ENCODE results near the gene MED17. TPM values are rescaled to one million over a fixed set of nuclear protein-coding genes. Genes with fewer than 3 reads are reported as not detected.
"Not testable (repeated sequence)": the region's sequence is repeated elsewhere in the genome, so short reads cannot be mapped to it uniquely, and the experiment has no call there.

MED17 gene
- total and polyA plus RNA-seq, 2 donors, result 26.8 to 27.6 TPM

DNA sequence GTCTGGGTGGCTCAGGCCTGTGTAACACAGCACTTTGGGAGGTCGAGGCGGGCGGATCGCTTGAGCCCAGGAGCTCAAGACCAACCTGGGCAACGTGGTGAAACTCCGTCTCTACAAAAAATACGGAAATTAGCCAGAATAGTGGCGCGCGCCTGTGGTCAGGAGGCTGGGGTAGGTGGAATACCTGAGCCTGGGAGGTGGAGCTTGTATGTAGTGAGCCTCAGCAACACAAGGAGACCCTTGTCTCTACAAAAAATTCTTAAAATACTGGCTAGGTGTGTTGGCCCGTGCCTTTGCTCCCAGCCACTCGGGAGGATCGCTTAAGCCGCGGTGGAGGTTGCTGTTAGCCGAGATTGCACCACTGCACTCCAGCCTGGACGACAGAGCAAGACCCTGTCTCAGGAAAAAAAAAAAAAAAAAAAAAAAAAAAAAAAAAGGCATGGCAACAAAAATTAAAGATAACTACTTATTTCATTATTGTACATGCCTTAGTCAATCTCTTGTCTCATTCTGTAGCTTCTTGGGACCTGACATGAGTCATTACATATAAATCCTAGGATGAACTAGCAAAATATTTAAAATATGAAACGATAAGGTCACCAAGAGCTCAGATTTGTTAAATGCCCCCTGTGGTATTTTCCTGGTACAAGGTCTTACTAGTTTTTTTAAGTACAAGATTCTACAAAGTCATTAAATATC, 43.9 kb upstream of the MED17 start:
- Histone ChIP-seq H3K27me3 (ENCODE audit: control insufficient read depth in 2 of 2, insufficient read depth in 1 of 2, low read length in 1 of 2) (no peaks in the 10 kb centered on the region), H3K36me3 (ENCODE audit: control insufficient read depth in 2 of 2, insufficient read depth in 2 of 2, low read length in 1 of 2) (peaks cover 3 to 45% of the 10 kb centered on the region in 2 donors), H3K27ac (ENCODE audit: low read depth in 1 of 2, low read length in 1 of 2) (peak overlapping the region in 1 of 2 donors; percentile 93), H3K4me3 (ENCODE audit: low read length in 2 of 2) (peak overlapping the region; percentile 83 to 100), H3K4me1 (ENCODE audit: control insufficient read depth in 2 of 2, insufficient read depth in 2 of 2, low read length in 2 of 2) (peaks cover 9 to 21% of the 10 kb centered on the region in 2 donors), H3K9me3 (ENCODE audit: control insufficient read depth in 2 of 2, insufficient read depth in 1 of 2, low read length in 1 of 2) (peaks cover 0 to 10% of the 10 kb centered on the region in 2 donors)
- 2% methylated on average over 18 of the region's 18 CpGs for WGBS
- DNase-seq (ENCODE audit: low read depth in 6 of 9, low spot score in 9 of 9), result peak in 3 of 9 donors; percentile 6 to 28 (median 13)

DNA sequence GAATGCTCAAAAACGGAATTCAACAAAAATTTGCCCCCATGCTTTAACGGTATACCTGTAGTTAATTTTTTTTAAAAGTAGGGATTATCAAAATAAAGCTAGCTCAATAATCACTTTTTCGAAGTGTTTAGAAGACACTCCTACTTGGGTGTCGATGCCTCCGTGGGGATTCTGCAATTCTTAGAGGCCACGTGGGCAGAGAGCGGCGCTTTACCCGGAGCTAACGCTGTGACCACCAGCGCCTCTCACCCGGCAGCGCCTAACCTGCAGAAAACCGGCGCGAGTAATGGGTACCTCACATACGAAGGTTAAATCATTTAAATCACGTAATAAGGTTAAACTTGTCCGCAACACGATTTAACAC, 43.4 kb upstream of the MED17 start:
- Histone ChIP-seq H3K9me3 (ENCODE audit: control insufficient read depth in 2 of 2, insufficient read depth in 1 of 2, low read length in 1 of 2) (peaks cover 0 to 10% of the 10 kb centered on the region in 2 donors), H3K4me3 (ENCODE audit: low read length in 2 of 2) (peak overlapping the region; percentile 83 to 100), H3K27ac (ENCODE audit: low read depth in 1 of 2, low read length in 1 of 2) (peak overlapping the region; percentile 93 to 98), H3K4me1 (ENCODE audit: control insufficient read depth in 2 of 2, insufficient read depth in 2 of 2, low read length in 2 of 2) (peaks cover 9 to 21% of the 10 kb centered on the region in 2 donors), H3K27me3 (ENCODE audit: control insufficient read depth in 2 of 2, insufficient read depth in 1 of 2, low read length in 1 of 2) (no peaks in the 10 kb centered on the region), H3K36me3 (ENCODE audit: control insufficient read depth in 2 of 2, insufficient read depth in 2 of 2, low read length in 1 of 2) (peaks cover 0 to 40% of the 10 kb centered on the region in 2 donors)
- WGBS, result under 1% methylated on average over 20 of the region's 20 CpGs
- DNase-seq (ENCODE audit: low read depth in 6 of 9, low spot score in 9 of 9), result peak in 7 of 9 donors; percentile 22 to 66 (median 37)

DNA sequence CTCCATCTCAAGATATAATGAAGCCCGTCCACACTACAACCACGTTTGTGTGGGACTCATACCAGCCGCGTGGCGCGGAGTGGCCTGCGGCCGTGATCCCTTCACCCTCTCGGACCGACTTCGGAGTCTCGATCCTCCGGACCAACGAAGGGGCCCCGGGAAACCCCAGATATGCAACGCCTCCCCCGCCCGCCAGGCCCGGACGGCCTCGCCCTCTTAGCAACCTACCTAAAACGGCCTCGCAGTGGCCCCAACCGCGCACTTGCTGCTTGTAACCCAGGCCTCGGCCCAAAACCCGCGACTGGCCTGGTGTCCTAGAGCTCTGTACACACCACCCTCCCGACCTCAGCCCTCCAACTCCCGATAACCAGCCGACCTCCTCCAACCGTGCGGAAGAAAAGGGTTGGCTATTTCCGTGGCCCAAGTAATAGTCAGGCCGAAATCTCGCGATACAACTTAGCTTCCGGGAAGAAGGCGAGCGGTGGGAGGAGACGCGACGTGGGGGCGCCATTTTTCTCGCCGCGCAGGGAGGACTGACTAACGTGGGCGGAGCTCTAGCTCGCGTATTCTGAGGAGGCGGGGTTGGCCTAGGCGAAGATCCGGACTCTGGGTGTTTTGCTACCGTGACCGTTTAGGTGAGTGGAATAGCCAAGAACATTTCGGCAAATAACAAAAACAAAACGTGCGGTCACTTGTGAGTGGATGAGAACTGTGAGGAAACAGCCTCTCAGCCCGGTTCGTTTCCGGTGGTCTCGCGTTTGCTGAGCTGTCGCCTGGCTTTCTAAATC, 42.8 kb upstream of the MED17 start, which contains the start of the genes C11orf54 and TAF1D:
TSS of gene C11orf54 (plus strand) at position 579 of the 788 bp plus-strand sequence. CDS start 5,722 bp downstream, outside the sequence.
TSS of gene TAF1D (minus strand) at position 402 of the 788 bp plus-strand sequence. CDS start 2,191 bp downstream, outside the sequence.
- peaks cover 9 to 21% of the 10 kb centered on the region in 2 donors for H3K4me1 ChIP-seq (ENCODE audit: control insufficient read depth in 2 of 2, insufficient read depth in 2 of 2, low read length in 2 of 2)
- H3K27me3 ChIP-seq (ENCODE audit: control insufficient read depth in 2 of 2, insufficient read depth in 1 of 2, low read length in 1 of 2), result no peaks in the 10 kb centered on the region
- WGBS, result under 1% methylated on average over 65 of the region's 65 CpGs
- H3K9me3 ChIP-seq (ENCODE audit: control insufficient read depth in 2 of 2, insufficient read depth in 1 of 2, low read length in 1 of 2), result peaks cover 0 to 10% of the 10 kb centered on the region in 2 donors
- peak within 1 kb of the TSS; percentile 93 to 98 for H3K27ac ChIP-seq (ENCODE audit: low read depth in 1 of 2, low read length in 1 of 2)
- peaks cover 0 to 34% of the 10 kb centered on the region in 2 donors for H3K36me3 ChIP-seq (ENCODE audit: control insufficient read depth in 2 of 2, insufficient read depth in 2 of 2, low read length in 1 of 2)
- peak; percentile 95 to 99 (median 98) for DNase-seq (ENCODE audit: low read depth in 6 of 9, low spot score in 9 of 9)
- peak within 1 kb of the TSS; percentile 83 to 100 for H3K4me3 ChIP-seq (ENCODE audit: low read length in 2 of 2)

DNA sequence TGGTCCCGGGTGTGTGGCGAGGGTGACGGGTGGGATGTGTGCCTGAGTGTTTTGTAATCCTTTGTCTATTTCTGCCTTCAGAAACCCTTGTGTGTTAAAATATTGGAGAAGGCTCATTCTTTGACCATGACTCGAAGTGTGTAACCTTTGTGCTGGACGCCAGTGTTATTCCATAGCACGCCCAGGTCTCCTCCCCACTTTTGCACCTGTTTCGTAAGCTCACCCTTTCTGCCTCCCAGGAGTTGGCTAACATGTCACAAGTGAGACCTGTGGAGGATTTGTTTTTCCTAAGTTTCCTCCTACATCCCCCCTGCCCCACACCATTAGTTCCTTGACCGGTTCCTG, 42.2 kb upstream of the MED17 start:
- WGBS, result under 1% methylated on average over 8 of the region's 8 CpGs
- Histone ChIP-seq H3K36me3 (ENCODE audit: control insufficient read depth in 2 of 2, insufficient read depth in 2 of 2, low read length in 1 of 2) (peaks cover 0 to 28% of the 10 kb centered on the region in 2 donors), H3K4me3 (ENCODE audit: low read length in 2 of 2) (peak overlapping the region; percentile 83 to 100), H3K4me1 (ENCODE audit: control insufficient read depth in 2 of 2, insufficient read depth in 2 of 2, low read length in 2 of 2) (peaks cover 9 to 21% of the 10 kb centered on the region in 2 donors), H3K27ac (ENCODE audit: low read depth in 1 of 2, low read length in 1 of 2) (peak overlapping the region; percentile 93 to 98), H3K9me3 (ENCODE audit: control insufficient read depth in 2 of 2, insufficient read depth in 1 of 2, low read length in 1 of 2) (peaks cover 0 to 10% of the 10 kb centered on the region in 2 donors), H3K27me3 (ENCODE audit: control insufficient read depth in 2 of 2, insufficient read depth in 1 of 2, low read length in 1 of 2) (no peaks in the 10 kb centered on the region)
- no peak for DNase-seq (ENCODE audit: low read depth in 6 of 9, low spot score in 9 of 9)

DNA sequence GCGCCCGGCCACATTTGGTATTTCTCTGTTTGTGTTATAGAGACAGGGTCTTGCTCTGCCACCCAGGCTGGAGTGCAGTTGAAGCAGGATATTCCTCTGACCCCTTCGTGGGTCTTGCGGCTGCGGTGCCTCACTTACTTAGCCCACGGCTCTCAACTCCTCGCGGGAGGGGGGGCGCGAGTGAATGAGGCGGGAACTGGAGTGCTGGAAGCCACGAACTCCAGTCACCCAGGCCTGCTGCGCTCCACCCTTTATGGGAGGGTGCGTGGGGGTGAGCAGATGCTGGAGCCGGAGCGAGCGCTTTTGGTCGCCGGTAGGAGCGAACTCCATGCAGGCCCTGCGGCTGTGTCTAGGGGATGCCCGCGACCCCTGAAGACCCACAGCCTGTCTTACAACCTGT, 40.8 kb upstream of the MED17 start:
- peak in 1 of 9 donors; percentile 7 for DNase-seq (ENCODE audit: low read depth in 6 of 9, low spot score in 9 of 9)
- Histone ChIP-seq H3K27me3 (ENCODE audit: control insufficient read depth in 2 of 2, insufficient read depth in 1 of 2, low read length in 1 of 2) (no peaks in the 10 kb centered on the region), H3K4me1 (ENCODE audit: control insufficient read depth in 2 of 2, insufficient read depth in 2 of 2, low read length in 2 of 2) (peaks cover 9 to 21% of the 10 kb centered on the region in 2 donors), H3K9me3 (ENCODE audit: control insufficient read depth in 2 of 2, insufficient read depth in 1 of 2, low read length in 1 of 2) (peaks cover 0 to 10% of the 10 kb centered on the region in 2 donors), H3K4me3 (ENCODE audit: low read length in 2 of 2) (no peak overlapping the region), H3K36me3 (ENCODE audit: control insufficient read depth in 2 of 2, insufficient read depth in 2 of 2, low read length in 1 of 2) (peaks cover 0 to 18% of the 10 kb centered on the region in 2 donors), H3K27ac (ENCODE audit: low read depth in 1 of 2, low read length in 1 of 2) (no peak overlapping the region)
- 94% methylated on average over 23 of the region's 23 CpGs for WGBS

DNA sequence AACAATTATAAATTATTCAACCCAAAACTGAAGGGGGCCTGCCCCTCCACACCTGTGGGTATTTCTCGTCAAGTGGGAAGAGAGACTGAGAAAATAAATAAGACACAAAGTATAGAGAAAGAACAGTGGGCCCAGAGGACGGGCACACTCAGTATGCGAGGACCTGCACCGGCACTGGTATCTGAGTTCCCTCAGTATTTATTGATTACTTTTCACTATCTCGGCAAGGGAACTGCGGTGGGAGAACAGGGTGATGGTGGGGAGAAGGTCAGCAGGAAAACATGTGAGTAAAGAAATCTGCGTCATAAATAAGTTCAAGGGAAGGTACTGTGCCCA, 39.4 kb upstream of the MED17 start:
- Histone ChIP-seq H3K36me3 (ENCODE audit: control insufficient read depth in 2 of 2, insufficient read depth in 2 of 2, low read length in 1 of 2) (peaks cover 4 to 9% of the 10 kb centered on the region in 2 donors), H3K4me3 (ENCODE audit: low read length in 2 of 2) (no peak overlapping the region), H3K9me3 (ENCODE audit: control insufficient read depth in 2 of 2, insufficient read depth in 1 of 2, low read length in 1 of 2) (peaks cover 0 to 10% of the 10 kb centered on the region in 2 donors), H3K27ac (ENCODE audit: low read depth in 1 of 2, low read length in 1 of 2) (no peak overlapping the region), H3K27me3 (ENCODE audit: control insufficient read depth in 2 of 2, insufficient read depth in 1 of 2, low read length in 1 of 2) (no peaks in the 10 kb centered on the region), H3K4me1 (ENCODE audit: control insufficient read depth in 2 of 2, insufficient read depth in 2 of 2, low read length in 2 of 2) (peaks cover 6 to 18% of the 10 kb centered on the region in 2 donors)
- no peak for DNase-seq (ENCODE audit: low read depth in 6 of 9, low spot score in 9 of 9)
- 76% methylated on average over 7 of the region's 7 CpGs for WGBS

DNA sequence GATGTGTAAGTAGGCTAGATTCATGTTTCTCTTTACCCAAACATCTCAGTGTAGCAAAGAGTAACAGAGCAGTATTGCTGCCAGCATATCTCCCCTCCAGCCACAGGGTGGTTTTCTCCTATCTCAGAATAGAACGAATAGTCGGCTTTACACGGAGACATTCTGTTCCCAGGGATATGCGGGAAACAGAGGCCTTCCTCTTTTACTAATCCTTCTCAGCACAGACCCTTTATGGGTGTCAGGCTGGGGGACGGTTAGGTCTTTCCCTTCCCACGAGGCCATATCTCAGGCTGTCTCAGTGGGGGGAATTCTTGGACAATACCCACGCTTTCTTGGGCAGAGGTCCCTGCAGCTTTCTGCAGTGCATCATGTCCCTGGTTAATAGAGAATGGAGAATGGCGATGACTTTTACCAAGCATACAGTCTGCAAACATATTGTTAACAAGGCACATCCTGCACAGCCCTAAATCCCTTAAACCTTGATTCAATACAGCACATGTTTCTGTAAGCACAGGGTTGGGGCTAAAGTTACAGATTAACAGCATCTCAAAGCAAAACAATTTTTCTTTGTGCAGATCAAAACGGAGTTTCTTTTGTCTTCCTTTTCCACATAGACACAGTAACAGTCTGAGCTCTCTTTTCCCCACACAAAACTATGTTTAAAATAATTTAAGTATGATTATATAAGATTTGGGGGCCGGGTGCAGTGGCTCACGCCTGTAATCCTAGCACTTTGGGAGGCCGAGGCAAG, 38.9 kb upstream of the MED17 start:
- not testable (repeated sequence) for H3K4me3 ChIP-seq (ENCODE audit: low read length in 2 of 2); H3K27ac ChIP-seq (ENCODE audit: low read depth in 1 of 2, low read length in 1 of 2); H3K9me3 ChIP-seq (ENCODE audit: control insufficient read depth in 2 of 2, insufficient read depth in 1 of 2, low read length in 1 of 2); H3K27me3 ChIP-seq (ENCODE audit: control insufficient read depth in 2 of 2, insufficient read depth in 1 of 2, low read length in 1 of 2); DNase-seq (ENCODE audit: low read depth in 6 of 9, low spot score in 9 of 9)
- Histone ChIP-seq H3K36me3 (ENCODE audit: control insufficient read depth in 2 of 2, insufficient read depth in 2 of 2, low read length in 1 of 2) (peaks cover 4 to 14% of the 10 kb centered on the region in 2 donors), H3K4me1 (ENCODE audit: control insufficient read depth in 2 of 2, insufficient read depth in 2 of 2, low read length in 2 of 2) (peaks cover 3 to 13% of the 10 kb centered on the region in 2 donors)
- 69% methylated on average over 12 of the region's 12 CpGs for WGBS

DNA sequence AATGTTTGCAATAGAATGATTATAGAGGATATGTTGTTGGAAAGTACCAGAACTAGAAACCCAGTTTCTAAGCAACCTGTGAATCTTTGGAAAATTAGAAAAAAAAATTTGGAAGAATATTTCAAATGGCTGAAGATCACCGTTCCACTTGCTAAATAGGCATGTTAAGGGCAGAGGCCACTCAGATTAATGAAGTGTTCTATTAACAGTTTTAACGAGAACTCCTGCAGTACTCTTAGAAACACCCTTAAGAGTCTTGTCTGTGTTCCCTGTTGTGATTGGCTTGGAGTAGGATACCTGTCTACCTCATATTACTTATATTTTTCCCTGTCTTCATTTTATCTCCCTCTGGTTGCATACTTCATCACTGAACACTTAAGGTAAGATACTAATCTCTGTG, 38.0 kb upstream of the MED17 start:
- H3K4me1 ChIP-seq (ENCODE audit: control insufficient read depth in 2 of 2, insufficient read depth in 2 of 2, low read length in 2 of 2), result peaks cover 3 to 12% of the 10 kb centered on the region in 2 donors
- 98% methylated on average over 2 of the region's 2 CpGs for WGBS
- no peaks in the 10 kb centered on the region for H3K27me3 ChIP-seq (ENCODE audit: control insufficient read depth in 2 of 2, insufficient read depth in 1 of 2, low read length in 1 of 2)
- H3K36me3 ChIP-seq (ENCODE audit: control insufficient read depth in 2 of 2, insufficient read depth in 2 of 2, low read length in 1 of 2), result peaks cover 4 to 15% of the 10 kb centered on the region in 2 donors
- H3K4me3 ChIP-seq (ENCODE audit: low read length in 2 of 2), result no peak overlapping the region
- H3K27ac ChIP-seq (ENCODE audit: low read depth in 1 of 2, low read length in 1 of 2), result no peak overlapping the region
- H3K9me3 ChIP-seq (ENCODE audit: control insufficient read depth in 2 of 2, insufficient read depth in 1 of 2, low read length in 1 of 2), result peaks cover 0 to 3% of the 10 kb centered on the region in 2 donors
- no peak for DNase-seq (ENCODE audit: low read depth in 6 of 9, low spot score in 9 of 9)
